ENCODE data around the gene NOTUM.
"Not testable (repeated sequence)": the region's sequence is repeated elsewhere in the genome, so short reads cannot be mapped to it uniquely, and the experiment has no call there.

NOTUM gene

GRCh38 chr17:81918832-81919545 is 42.0 kb downstream of the NOTUM start:
- no peaks in the 10 kb centered on the region for H3K27me3 ChIP-seq (ENCODE audit: insufficient read depth, low read length, poor library complexity, severe bottlenecking)
- peaks cover 9% of the 10 kb centered on the region for H3K4me1 ChIP-seq (ENCODE audit: insufficient read depth, low read length, poor library complexity, severe bottlenecking)
- H3K9ac ChIP-seq (ENCODE audit: low read depth, low read length, poor library complexity, severe bottlenecking) = no peak overlapping the region
- H3K9me2 ChIP-seq (replicated peaks; ENCODE audit: low read depth, low read length) = no peaks in the 10 kb centered on the region
- no peak overlapping the region for H3K4me3 ChIP-seq (ENCODE audit: low read length, poor library complexity, severe bottlenecking)
- no peak overlapping the region for H3K4me2 ChIP-seq (ENCODE audit: low read depth, low read length, poor library complexity, severe bottlenecking)
- H3K79me2 ChIP-seq (ENCODE audit: insufficient read depth, low read length) = peaks cover 49% of the 10 kb centered on the region
- H3K9me3 ChIP-seq (ENCODE audit: insufficient read depth, low read depth, low read length) = no peaks in the 10 kb centered on the region
- peaks cover 17% of the 10 kb centered on the region; the same call in 1 of the 2 replicates for H3K36me3 ChIP-seq (ENCODE audit: insufficient read depth, low read length)
- no peak for TF ChIP-seq EZH2phosphoT487 (IDR thresholded peaks at IDR 0.05; ENCODE audit: borderline replicate concordance)
- TF ChIP-seq, protein P1, sequence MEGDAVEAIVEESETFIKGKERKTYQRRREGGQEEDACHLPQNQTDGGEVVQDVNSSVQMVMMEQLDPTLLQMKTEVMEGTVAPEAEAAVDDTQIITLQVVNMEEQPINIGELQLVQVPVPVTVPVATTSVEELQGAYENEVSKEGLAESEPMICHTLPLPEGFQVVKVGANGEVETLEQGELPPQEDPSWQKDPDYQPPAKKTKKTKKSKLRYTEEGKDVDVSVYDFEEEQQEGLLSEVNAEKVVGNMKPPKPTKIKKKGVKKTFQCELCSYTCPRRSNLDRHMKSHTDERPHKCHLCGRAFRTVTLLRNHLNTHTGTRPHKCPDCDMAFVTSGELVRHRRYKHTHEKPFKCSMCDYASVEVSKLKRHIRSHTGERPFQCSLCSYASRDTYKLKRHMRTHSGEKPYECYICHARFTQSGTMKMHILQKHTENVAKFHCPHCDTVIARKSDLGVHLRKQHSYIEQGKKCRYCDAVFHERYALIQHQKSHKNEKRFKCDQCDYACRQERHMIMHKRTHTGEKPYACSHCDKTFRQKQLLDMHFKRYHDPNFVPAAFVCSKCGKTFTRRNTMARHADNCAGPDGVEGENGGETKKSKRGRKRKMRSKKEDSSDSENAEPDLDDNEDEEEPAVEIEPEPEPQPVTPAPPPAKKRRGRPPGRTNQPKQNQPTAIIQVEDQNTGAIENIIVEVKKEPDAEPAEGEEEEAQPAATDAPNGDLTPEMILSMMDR (conservative IDR thresholded peaks at IDR 0.05; ENCODE audit: low read length) = no peak
- H4K20me1 ChIP-seq (ENCODE audit: insufficient read depth, low read length, poor library complexity, severe bottlenecking) = peaks cover 23% of the 10 kb centered on the region
- no peaks in the 10 kb centered on the region for H3F3A ChIP-seq (ENCODE audit: low read depth)
- H2AFZ ChIP-seq (ENCODE audit: low read length) = no peak overlapping the region

DNA sequence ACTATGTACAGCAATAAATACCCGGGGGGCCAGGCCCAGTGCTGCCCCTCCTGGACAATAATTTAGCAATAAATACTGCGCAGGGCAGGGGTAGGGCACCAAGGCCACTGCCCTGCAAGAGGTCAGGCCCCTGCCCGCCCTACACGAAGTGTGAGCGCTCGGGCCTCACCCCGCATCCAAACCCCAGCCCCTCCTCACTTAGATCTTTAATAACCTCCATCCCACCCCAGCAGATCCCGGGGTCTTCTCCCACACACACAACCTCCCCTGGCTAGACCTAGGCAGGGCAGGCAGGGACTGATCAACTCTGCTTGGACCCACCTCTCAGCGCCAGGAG is 42.7 kb downstream of the NOTUM start:
- peaks cover 42% of the 10 kb centered on the region for H3K79me2 ChIP-seq (ENCODE audit: insufficient read depth, low read length)

GRCh38 chr17:81917565-81918332 is 43.2 kb downstream of the NOTUM start, which contains the start of gene SIRT7:
Gene SIRT7, minus strand, starts transcription at chr17:81918176. Its CDS starts 45 bp downstream, at chr17:81918131.
- H3K4me2 ChIP-seq (ENCODE audit: low read depth, low read length, poor library complexity, severe bottlenecking) = peak within 1 kb of the TSS; percentile 87
- H4K20me1 ChIP-seq (ENCODE audit: insufficient read depth, low read length, poor library complexity, severe bottlenecking) = peaks cover 20% of the 10 kb centered on the region
- H3K4me3 ChIP-seq (ENCODE audit: low read length, poor library complexity, severe bottlenecking) = peak within 1 kb of the TSS; percentile 79
- H3K4me1 ChIP-seq (ENCODE audit: insufficient read depth, low read length, poor library complexity, severe bottlenecking) = peaks cover 9% of the 10 kb centered on the region
- H3K79me2 ChIP-seq (ENCODE audit: insufficient read depth, low read length) = peaks cover 38% of the 10 kb centered on the region
- no peaks in the 10 kb centered on the region for H3K9me3 ChIP-seq (ENCODE audit: insufficient read depth, low read depth, low read length)
- H3K36me3 ChIP-seq (ENCODE audit: insufficient read depth, low read length) = peaks cover 27% of the 10 kb centered on the region; the same call in 1 of the 2 replicates
- no peaks in the 10 kb centered on the region for H3F3A ChIP-seq (ENCODE audit: low read depth)
- TF ChIP-seq, protein P1 (conservative IDR thresholded peaks at IDR 0.05; ENCODE audit: low read length) = no peak
- no peak for TF ChIP-seq EZH2phosphoT487 (IDR thresholded peaks at IDR 0.05; ENCODE audit: borderline replicate concordance)
- H3K9me2 ChIP-seq (replicated peaks; ENCODE audit: low read depth, low read length) = no peaks in the 10 kb centered on the region
- no peak within 1 kb of the TSS for H2AFZ ChIP-seq (ENCODE audit: low read length)
- no peaks in the 10 kb centered on the region for H3K27me3 ChIP-seq (ENCODE audit: insufficient read depth, low read length, poor library complexity, severe bottlenecking)
- H3K9ac ChIP-seq (ENCODE audit: low read depth, low read length, poor library complexity, severe bottlenecking) = peak within 1 kb of the TSS; percentile 73

More for the DNA sequence above, 42.7 kb downstream of the NOTUM start:
- not testable (repeated sequence) for H3K4me1 ChIP-seq (ENCODE audit: insufficient read depth, low read length, poor library complexity, severe bottlenecking); H3K9me2 ChIP-seq (replicated peaks; ENCODE audit: low read depth, low read length); H3K9ac ChIP-seq (ENCODE audit: low read depth, low read length, poor library complexity, severe bottlenecking); H3F3A ChIP-seq (ENCODE audit: low read depth); H3K27me3 ChIP-seq (ENCODE audit: insufficient read depth, low read length, poor library complexity, severe bottlenecking); H3K9me3 ChIP-seq (ENCODE audit: insufficient read depth, low read depth, low read length); H2AFZ ChIP-seq (ENCODE audit: low read length)
- Histone ChIP-seq H3K4me3 (ENCODE audit: low read length, poor library complexity, severe bottlenecking) (peak overlapping the region; percentile 79), H3K36me3 (ENCODE audit: insufficient read depth, low read length) (peaks cover 24% of the 10 kb centered on the region; the same call in 1 of the 2 replicates), H4K20me1 (ENCODE audit: insufficient read depth, low read length, poor library complexity, severe bottlenecking) (peaks cover 20% of the 10 kb centered on the region), H3K4me2 (ENCODE audit: low read depth, low read length, poor library complexity, severe bottlenecking) (peak overlapping the region; percentile 87)
